Measurements from ENCODE around the gene INPP5J.

INPP5J gene

DNA sequence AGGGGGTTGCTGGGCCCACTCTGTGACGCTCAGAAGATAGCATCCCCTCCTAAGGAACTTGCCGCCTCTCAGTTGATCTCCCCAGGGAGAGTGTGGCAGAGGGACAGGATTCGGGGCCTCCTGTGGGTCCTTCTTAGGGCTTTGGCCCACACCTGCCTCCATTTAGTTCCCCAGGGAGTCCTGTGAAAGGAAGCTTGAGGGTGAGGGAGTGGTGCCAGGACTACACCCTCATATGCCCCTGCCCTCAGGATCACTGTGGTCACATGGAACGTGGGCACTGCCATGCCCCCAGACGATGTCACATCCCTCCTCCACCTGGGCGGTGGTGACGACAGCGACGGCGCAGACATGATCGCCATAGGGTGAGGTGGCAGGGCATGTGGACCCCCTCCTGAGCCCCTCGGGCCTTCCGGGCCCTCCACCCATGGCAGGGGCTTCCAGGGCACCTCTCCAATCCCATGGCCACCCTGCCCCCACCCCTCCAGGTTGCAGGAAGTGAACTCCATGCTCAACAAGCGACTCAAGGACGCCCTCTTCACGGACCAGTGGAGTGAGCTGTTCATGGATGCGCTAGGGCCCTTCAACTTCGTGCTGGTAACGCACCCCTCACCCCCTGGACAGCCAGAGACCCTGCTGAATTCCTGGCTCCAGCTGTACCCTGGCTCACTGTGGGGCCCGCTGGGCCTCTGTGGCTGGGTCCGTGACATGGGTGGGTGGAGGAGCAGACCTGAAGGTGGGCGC, 3.5 kb downstream of the INPP5J start:
- DNase-seq = no peak

DNA sequence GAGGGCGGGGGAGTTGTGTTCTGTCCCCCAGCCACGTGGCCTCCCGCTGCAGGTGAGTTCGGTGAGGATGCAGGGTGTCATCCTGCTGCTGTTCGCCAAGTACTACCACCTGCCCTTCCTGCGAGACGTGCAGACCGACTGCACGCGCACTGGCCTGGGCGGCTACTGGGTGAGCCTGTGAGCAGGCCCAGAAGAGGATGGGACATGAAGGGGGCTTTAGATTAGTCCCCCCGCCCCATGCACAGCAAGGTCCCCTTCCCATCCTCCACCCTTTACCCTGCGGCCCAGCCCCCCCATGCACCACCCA, 4.1 kb downstream of the INPP5J start:
- no peak for DNase-seq

DNA sequence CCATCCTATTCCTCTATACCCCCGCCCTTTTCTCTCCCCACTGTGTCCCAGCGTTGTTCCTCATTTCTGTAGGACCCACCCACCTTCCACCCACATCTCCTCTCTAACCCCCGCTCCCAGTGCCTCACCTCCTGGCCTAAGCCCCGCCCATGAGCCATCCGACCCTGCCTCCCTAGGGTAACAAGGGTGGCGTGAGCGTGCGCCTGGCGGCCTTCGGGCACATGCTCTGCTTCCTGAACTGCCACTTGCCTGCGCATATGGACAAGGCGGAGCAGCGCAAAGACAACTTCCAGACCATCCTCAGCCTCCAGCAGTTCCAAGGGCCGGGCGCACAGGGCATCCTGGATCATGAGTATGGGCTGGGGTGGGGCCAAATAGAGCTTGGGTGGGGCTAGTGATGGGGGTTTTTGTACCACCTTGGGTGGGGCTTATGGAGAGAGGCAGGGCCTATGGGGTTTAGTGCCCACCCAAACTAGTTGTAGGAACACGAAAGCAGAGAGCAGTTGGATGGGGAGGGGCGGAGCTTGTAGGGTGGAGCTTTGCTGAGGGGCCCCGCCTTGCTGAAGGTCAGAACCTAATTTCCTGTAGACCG, 4.5 kb downstream of the INPP5J start:
- no peak for DNase-seq

DNA sequence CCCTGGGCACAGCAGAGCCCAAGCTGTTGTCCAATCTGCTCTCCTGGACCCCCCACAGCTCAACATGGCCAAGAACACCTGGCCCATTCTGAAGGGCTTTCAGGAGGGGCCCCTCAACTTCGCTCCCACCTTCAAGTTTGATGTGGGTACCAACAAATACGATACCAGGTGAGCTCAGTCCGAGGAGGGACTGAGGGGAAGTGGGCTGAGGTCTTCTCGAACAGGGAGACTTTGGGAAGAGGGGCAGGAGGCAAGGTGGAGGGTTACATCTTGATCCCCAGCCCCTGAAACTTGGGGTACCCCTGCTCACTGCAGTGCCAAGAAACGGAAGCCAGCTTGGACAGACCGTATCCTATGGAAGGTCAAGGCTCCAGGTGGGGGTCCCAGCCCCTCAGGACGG, 5.4 kb downstream of the INPP5J start:
- no peak for DNase-seq

DNA sequence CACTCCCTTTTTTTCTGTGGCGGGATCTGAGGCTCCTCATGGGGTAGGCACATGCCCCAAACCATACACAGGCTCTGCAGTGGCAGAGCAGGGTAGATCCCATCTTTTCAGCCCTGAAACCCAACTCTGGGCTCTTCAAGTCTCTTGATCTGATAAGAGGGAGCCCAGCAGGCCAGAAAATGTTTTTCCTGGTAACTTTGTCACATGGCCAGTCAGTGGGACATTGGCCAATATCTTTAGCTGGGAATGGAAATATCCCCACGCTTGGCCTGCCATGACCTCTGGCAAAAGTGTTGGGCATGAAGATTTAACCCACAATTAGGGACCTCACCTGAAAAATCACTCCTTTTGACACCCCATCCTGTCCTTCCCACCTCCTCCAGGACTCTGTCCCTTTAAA, 8.1 kb downstream of the INPP5J start:
- DNase-seq = no peak

DNA sequence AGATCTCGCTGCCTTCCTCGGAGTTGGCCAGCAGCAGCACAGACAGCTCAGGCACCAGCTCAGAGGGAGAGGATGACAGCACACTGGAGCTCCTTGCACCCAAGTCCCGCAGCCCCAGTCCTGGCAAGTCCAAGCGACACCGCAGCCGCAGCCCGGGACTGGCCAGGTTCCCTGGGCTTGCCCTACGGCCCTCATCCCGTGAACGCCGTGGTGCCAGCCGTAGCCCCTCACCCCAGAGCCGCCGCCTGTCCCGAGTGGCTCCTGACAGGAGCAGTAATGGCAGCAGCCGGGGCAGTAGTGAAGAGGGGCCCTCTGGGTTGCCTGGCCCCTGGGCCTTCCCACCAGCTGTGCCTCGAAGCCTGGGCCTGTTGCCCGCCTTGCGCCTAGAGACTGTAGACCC, 11.1 kb downstream of the INPP5J start:
- DNase-seq = no peak

DNA sequence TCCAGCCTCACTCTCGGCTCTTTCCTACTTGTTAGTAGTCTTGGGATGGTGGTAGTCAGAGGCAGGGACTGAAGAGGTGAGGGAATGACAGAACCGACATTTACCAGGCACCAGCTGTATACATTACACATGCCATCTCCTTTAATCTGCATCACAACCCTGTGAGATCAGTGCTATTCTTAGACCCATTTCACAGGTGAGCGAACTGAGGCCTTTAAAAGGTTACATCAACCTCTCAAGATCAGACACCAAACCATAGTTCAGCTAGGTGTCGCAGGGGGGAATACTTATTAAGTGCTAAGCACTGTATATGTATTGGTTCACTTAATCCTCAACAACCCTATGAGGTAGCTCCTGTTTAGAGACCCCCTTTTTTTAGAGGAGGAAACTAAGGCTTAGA, 11.9 kb downstream of the INPP5J start:
- DNase-seq = no peak

DNA sequence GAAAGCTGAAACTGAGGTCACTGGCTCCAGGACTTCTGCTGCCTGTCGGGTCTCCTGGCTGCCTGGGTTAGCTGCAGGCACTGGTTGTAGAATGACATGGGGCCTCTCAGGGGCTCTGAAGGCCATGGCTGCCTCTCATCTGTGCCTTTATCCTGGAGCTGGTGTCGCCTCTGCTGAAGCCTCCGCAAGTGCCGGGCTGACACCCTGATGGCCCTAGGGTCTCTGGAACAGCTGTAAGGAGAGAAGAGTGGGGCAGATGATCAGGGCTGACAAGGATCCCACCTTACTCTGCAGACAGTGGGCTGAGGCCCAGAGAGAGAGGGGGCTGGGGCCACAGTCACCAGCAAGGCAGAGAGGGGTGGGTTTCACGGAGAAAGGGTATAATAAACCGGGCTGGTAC, 12.9 kb downstream of the INPP5J start:
- no peak for DNase-seq

DNA sequence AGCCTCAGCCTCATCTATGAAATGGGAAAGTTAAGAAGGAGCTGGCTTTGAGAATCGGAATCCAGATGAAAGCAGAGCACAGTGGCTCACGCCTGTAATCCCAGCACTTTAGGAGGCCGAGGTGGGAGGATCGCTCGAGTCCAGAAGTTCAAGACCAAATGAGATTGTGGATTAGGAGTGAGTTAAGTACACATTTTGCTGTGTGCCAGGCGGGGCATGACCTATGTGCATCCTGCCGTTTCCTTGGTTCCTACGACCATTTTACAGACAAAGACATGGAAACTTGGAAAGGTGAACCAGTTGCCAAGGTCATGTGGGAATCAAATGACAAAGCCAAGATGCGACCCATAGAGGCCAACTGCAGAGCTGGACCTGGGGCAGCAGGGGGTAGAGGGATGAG, 13.4 kb downstream of the INPP5J start:
- no peak for DNase-seq

DNA sequence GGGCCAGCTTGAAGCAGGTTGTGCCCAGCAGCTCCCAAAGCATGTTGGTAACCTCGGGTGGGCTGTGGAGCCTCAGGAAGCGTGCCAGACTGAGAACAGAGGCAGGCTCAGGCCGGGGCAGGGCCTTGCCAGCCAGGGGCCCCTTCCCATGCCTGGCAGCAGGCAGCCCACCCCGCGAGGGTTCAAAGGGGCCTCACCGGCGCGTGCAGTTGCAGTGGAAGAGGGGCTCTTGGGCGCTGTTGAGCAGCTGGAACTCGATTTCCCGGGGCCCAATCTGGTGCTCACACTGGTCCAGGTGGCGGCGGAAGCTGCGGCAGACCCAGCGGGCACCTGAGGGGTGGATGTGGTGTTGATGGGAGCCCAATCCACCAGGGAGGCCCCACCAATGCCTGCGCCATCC, 13.9 kb downstream of the INPP5J start:
- no peak for DNase-seq

DNA sequence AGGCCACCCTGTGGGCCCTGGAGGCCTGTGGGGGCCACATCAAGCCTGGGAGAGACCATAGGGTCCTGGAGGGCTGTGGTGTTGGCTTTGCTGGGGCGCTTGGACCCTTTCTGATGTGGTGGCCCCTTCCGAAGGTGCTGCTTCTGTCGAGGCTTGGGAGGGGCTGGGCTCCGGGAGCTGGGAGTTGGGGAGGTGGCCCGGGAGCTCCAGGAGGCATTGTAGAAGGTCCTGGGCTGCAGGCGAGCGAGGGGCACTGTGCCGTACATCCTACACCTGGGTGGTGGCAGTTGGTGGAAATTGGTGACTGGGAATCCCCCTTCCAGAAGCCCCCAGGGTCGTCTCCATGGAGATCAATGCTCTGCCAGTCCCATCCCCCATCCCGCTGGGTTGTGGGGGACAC, 15.0 kb downstream of the INPP5J start:
- no peak for DNase-seq

DNA sequence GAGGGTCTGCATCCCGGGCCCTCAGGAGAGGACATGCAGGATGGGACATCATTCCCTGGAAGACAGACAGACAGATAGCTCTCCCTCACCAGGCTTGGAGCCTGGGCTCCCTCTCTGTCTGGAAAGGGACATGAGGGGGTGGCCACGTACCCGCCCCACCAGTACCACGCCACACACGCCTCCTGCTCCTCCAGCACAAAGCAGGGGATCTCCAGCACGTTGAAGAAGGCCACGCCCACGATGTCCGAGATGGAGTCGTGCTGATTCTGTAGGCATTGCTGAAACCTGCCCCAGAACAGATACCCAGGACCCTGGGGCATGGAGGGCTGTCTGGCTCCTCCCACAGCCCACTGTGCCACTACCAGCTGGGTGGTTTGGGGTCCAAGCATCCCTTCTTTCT, 15.4 kb downstream of the INPP5J start:
- DNase-seq = no peak

DNA sequence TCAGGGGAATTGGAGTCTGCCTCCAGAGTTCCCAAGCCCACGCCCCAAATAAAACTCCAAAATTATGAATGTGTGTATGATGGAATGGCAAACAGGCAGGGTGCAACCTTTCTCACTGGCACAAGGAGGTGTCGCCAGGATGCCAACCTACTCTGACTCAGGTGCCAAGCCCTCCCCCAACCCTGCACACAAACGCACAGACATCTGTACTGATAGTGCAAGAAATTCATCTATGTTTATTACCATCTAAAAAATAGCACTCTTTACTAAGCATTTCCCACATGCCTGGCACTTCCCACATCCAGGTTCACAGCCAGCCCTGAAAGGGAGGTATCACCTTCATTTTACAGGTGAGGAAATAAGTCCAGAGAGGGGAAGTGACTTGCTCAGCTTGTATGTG, 16.3 kb downstream of the INPP5J start:
- no peak for DNase-seq

DNA sequence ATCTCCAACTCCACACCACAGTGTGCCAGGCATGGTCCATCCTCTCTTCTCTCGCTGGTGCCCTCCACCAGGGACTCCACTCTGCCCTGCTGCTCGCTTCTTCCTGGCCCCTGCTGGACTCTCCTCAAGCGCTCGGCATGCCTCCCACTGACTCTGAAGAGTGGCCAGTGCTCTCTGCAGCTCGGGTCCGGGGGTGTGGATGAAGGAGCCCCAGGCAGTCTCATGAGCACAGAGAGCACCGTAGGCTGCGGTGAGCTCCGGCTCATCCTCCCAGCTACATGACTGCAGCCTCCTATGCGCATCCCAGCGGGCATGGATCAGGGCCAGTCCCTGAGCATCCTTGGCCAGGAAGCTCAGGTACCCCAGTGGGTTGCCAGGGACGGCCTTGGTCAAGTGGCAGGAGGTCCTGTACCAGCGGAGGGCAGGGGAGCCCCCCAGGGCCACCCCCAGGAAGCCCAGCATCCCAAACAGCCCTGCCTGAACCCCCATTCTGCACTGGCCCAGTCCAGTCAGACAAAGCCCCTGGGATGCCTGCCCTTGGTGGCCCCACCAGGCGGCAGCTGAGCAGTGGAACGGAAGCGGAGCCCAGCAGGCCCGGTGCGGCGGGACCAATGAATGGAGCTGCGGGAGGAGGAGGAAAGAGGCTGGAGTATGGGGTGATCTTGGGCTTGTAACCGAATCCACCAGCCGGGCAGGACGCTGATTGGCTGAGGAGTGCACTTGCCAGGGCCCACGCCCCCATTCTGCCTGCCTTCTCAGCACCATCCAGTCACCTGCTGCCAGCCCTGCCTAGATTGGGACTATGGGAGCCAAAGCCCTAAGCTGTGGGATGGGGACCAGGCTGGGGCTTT, 17.3 kb downstream of the INPP5J start, which contains the start of gene PLA2G3:
Gene PLA2G3 (minus strand): TSS at position 643 of the 851 bp plus-strand sequence. CDS start 154 bp downstream, at position 489.
- peak; percentile 57 for DNase-seq

DNA sequence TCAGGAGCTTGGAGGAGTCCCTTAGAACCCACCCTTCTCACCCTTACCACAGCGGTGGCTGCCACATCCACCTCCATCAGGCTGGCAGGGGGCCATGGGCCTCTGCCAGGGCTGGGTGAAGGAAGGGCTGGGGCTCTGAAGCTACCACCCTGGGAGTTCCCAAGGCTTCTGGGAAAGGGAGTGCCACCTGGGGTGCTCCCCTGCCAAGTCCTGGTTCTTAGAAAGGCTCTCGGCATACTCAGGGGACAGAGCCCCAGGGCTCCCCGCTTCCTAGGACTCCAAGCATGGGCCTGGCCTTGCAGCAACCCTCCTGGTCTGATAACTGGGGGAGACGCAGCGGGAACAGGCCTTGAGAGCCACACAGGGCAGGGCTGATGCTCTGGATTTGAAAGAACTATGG, 18.0 kb downstream of the INPP5J start:
- DNase-seq = no peak

DNA sequence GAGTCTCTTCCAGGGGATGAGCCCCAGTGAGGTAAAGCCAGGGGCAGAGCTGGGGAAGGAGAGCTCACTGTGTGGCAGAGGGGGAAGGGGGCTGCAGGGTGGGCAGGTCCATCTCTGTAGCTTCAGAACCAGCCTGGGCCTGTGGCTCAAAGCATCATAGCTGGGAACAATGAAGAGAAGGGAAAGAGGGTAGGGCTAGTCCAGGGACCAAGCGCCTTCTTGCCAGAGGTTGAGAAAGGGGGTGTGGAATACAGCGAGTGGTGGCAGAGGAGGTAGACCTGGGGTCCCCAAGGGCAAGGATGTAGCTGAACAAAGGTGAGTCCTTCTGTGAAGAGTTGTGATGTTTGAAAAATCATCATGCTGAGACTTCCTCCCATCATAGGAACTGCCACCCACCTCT, 18.8 kb downstream of the INPP5J start:
- no peak for DNase-seq

DNA sequence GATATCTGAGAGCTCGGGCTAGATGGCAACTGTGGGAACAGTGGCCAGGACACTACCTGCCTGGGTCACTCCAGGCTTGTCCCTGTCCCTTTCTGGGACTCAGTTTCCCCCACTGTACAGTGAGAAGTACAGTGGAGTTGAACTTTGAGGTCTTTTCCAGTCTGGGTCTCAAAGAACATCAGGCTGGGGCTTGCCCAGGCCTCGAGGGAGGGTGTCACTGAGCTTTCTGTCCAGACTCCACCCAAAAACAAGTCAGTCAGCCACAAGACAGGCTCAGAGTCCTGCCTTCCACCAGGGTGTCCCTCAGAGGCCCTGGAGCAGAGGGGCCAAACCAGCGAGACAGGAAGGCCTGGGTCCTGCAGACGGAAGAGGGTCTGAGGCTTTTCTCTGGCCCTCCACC, 19.5 kb downstream of the INPP5J start:
- no peak for DNase-seq

DNA sequence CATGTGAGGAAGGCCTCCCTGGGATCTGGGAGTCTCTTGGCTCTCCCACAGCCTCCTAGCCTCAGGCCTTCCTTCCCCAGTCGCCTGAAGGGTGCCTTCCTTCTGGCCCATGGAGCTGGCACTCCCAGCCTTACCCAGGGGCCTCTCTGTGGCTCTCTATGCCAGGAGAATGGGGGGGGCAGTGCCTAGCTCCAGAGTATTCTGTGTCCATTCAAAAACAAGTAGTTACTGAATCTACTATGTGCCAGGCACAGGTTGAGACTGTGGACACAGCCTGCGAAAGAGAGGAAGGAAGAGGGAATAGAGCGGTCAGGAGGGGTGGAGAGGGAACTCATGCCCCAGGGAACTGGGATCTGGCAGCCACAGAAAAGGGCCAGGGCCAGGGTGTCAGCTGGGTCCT, 20.3 kb downstream of the INPP5J start:
- DNase-seq = no peak

DNA sequence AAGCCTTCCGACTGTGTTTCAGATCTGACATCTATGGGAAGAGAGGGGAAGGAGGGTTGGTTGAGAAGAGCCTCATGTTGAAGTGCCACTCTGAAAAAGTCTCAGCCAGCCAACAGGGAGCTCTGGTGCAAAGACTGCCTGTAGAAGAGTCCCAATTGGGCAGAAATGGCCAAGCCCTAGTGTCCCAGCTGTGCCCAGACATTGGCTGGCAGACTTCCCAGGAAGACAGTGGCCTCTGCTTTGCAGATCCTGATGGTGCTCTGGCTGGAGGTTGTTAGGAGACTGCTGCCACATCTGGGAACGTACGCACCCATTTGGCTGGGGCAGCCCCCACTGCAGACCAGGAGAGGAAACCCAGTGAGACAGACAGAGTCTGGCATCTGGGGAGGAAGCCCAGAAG, 20.8 kb downstream of the INPP5J start:
- DNase-seq = no peak

DNA sequence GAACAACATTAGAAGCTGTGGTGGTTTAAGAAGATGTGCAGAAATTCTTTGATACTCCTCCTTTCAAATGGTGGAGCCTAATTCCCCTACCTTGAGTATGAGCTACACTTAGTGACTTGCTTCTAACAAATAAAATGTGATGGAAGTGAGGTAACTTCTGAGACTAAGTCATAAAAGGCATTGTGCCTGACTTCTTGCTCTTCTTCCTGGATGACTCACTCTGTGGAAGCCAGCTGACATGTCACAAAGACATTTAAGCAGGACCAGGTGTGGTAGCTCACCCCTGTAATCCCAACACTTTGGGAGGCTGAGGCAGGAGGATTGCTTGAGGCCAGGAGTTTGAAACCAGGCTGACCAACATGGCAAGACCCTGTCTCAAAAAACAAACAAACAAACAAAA, 21.5 kb downstream of the INPP5J start:
- peak; percentile 68 for DNase-seq

DNA sequence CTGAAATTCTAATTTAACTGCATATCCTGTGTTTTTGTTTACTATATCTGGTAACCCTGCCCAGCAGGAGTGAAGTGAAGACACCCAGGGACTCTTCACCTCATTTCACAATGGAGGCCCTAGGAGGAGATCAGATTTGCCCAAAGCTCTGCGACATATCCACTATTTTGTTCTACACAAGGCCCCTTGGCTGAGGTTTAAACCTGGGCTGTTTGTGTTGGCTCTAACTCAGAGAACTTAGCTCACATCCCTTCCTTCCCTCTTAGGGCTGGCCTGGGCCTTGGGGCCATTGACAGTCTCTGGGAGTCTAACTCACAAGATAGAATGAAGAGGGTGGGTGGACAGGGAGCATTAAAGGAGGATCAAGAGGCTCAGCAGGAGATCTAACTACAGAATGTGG, 25.7 kb downstream of the INPP5J start:
- DNase-seq = no peak

DNA sequence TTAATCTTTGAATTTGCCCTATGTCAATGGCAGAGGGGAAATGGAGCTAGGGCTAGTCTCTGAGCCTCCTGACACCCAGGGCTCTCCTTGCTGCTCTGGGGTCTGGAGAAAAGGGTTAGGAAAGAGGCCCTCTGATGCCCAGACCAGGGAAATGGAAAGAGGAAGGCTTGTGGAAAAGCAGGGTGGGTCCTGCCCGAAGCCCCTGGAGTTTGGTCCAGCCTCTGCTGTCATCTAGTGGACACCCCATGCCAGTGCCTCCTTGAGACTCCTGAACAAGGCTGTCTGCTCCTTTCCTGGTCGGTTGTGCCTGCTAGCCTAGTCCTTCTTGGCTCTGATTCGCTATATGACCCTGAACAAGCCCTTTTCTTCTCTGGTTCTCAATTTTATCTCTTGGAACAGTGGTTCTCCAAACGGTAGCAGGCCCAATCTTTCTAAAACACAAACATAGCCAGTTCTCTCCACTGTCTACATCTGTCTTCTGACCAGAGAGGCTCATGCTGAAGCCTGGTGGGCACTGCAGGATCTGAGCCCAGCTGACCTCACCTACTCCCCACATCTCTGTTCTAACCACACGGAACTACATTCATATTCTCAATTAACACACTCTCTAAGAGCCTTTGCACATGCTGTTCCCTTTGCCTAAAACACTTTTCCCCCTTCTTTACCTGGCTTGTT, 26.3 kb downstream of the INPP5J start:
- DNase-seq = peak; percentile 76

DNA sequence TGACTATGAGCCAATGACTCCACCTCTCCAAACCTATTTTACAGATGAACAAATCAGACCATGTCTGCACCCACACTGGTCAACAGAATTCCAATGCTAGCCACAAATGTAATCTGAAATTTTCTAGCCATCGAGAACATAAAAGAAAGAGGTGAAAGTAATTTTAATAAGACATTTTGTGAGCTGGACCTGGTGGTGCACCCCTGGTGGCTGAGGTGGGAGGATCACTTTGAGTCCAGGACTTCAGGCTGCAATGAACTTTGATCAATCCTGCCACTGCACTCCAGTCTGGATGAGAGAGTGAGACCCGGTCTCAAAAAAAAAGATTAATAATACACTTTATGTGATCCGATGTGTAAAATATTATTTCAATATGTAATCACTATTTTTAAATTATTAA, 27.8 kb downstream of the INPP5J start:
- no peak for DNase-seq

DNA sequence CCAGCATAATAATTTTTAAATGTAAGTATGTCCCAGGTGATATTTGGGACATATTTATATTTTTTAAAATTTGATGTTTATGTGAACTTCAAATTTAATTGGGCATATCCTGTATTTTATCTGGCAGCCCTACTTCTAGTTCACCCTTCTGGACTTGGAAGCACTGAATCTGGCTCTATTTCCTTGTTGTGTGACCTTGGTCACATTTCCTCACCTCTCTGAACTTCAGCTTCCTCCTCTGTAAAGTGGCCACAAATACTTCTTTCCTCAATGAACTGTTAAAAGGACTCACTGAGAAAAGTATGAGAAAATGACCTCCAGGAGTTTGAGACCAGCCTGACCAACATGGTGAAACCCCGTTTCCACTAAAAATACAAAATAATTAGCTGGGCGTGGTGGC, 29.1 kb downstream of the INPP5J start:
- DNase-seq = no peak
